OCI-LY1 (cell line): Measurements from ENCODE around the gene PIK3R1.

Experiments
- H2AFZ ChIP-seq: fragments of 200-600 bp; sonication (generic), shearing (Covaris generic); 2 replicates; pipeline ENCODE4 v1.6.0; 2014; ENCODE audit warnings: antibody characterized with exemption, mild to moderate bottlenecking, low read length
- H3F3A ChIP-seq: fragments of 200-600 bp; sonication (generic), shearing (Covaris generic); 2 replicates; pipeline ENCODE4 v1.6.0; 2014; ENCODE audit warnings: mild to moderate bottlenecking, antibody characterized with exemption, low read length, moderate library complexity; ENCODE audit not compliant: insufficient read depth
- H3K27ac ChIP-seq: fragments of 200-600 bp; sonication (generic); 2 replicates; pipeline ENCODE4 v1.5.1; 2014; ENCODE audit warnings: low read length, mixed run types, mild to moderate bottlenecking, low read depth; ENCODE audit not compliant: poor library complexity, severe bottlenecking
- H3K27me3 ChIP-seq: fragments of 200-600 bp; sonication (generic); 2 replicates; pipeline ENCODE4 v1.6.0; 2014; ENCODE audit warnings: antibody characterized with exemption, mild to moderate bottlenecking, low read length, moderate library complexity; ENCODE audit not compliant: insufficient read depth
- H3K36me3 ChIP-seq: fragments of 200-600 bp; sonication (generic); 2 replicates; pipeline ENCODE4 v1.6.1; 2014; ENCODE audit warnings: mild to moderate bottlenecking, antibody characterized with exemption, low read length, moderate library complexity, mixed read lengths; ENCODE audit not compliant: insufficient read depth
- H3K4me1 ChIP-seq: fragments of 200-600 bp; sonication (generic); 2 replicates; pipeline ENCODE4 v1.5.1; 2014; ENCODE audit warnings: mild to moderate bottlenecking, low read length, moderate library complexity; ENCODE audit not compliant: insufficient read depth, severe bottlenecking
- H3K4me2 ChIP-seq: fragments of 200-600 bp; sonication (generic), shearing (Covaris generic); 2 replicates; pipeline ENCODE4 v1.6.1; 2014; ENCODE audit warnings: low read length
- H3K4me3 ChIP-seq: fragments of 200-600 bp; sonication (generic); 2 replicates; pipeline ENCODE4 v1.5.1; 2014; ENCODE audit warnings: low read length, low read depth, mild to moderate bottlenecking, mixed read lengths; ENCODE audit not compliant: poor library complexity, severe bottlenecking
- H3K79me2 ChIP-seq: fragments of 200-600 bp; shearing (Covaris generic); 2 replicates; pipeline ENCODE4 v1.6.1; 2016; ENCODE audit warnings: mixed run types, low read length, mixed read lengths; ENCODE audit not compliant: insufficient read depth
- H3K9ac ChIP-seq: fragments of 200-600 bp; sonication (generic), shearing (Covaris generic); 2 replicates; pipeline ENCODE4 v1.6.1; 2014; ENCODE audit warnings: mild to moderate bottlenecking, low read length, mixed read lengths
- H3K9me2 ChIP-seq: fragments of 200-600 bp; sonication (generic), shearing (Covaris generic); 2 replicates; pipeline ENCODE4 v1.6.1; 2014; ENCODE audit warnings: low read depth, mild to moderate bottlenecking, low read length, mixed read lengths
- H3K9me3 ChIP-seq: fragments of 200-600 bp; shearing (Covaris generic); 2 replicates; pipeline ENCODE4 v1.6.1; 2014; ENCODE audit warnings: low read length, mixed read lengths
- H4K20me1 ChIP-seq: fragments of 200-600 bp; sonication (generic), shearing (Covaris generic); 2 replicates; pipeline ENCODE4 v1.6.0; 2016; ENCODE audit warnings: mild to moderate bottlenecking, low read length; ENCODE audit not compliant: insufficient read depth
- CTCF ChIP-seq: fragments of 200-600 bp; sonication (generic), shearing (Covaris generic); IDR thresholded peaks from 2 replicates; pipeline ENCODE4 v1.5.1; 2017; ENCODE audit warnings: mild to moderate bottlenecking, antibody characterized with exemption, low read length, moderate library complexity, mixed read lengths
- EZH2 ChIP-seq: fragments of 200-600 bp; sonication (generic), shearing (Covaris generic); IDR thresholded peaks from 2 replicates; pipeline ENCODE4 v1.8.0; 2017; ENCODE audit warnings: borderline replicate concordance, mixed run types, mild to moderate bottlenecking, antibody characterized with exemption, low read length, moderate library complexity, mixed read lengths

Gene PIK3R1

DNA sequence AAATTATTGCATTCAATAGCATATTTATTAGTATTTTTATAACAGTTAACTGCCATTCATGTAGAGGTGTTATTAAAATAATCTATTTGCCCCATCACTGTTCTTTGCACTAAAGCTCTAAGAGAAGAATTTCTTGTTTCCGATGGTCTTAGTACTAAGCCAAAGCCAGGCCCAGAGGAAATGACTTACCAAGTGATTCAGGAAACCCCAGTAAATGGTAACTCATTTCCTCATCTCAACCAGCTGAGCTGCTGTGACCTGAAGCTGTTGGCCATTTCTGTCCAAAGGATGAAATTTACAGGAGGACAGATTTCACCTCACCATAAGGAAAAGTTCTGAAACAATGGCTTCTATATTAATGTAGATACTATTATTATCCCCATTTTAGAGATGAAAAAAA, 117.0 kb downstream of the PIK3R1 start:
- H3K27me3 ChIP-seq: no peaks in the 10 kb centered on the region
- no peaks in the 10 kb centered on the region for H3K36me3 ChIP-seq
- no peak overlapping the region for H3K4me3 ChIP-seq
- no peak overlapping the region for H2AFZ ChIP-seq
- H3K9me2 ChIP-seq: no peaks in the 10 kb centered on the region
- H3K79me2 ChIP-seq: no peaks in the 10 kb centered on the region
- no peak overlapping the region for H3K27ac ChIP-seq
- no peaks in the 10 kb centered on the region for H4K20me1 ChIP-seq
- no peak overlapping the region for H3K4me2 ChIP-seq
- H3K9ac ChIP-seq: no peak overlapping the region
- H3K9me3 ChIP-seq: no peaks in the 10 kb centered on the region
- H3F3A ChIP-seq: no peaks in the 10 kb centered on the region
- no peaks in the 10 kb centered on the region for H3K4me1 ChIP-seq
- TF ChIP-seq EZH2: no peak

DNA sequence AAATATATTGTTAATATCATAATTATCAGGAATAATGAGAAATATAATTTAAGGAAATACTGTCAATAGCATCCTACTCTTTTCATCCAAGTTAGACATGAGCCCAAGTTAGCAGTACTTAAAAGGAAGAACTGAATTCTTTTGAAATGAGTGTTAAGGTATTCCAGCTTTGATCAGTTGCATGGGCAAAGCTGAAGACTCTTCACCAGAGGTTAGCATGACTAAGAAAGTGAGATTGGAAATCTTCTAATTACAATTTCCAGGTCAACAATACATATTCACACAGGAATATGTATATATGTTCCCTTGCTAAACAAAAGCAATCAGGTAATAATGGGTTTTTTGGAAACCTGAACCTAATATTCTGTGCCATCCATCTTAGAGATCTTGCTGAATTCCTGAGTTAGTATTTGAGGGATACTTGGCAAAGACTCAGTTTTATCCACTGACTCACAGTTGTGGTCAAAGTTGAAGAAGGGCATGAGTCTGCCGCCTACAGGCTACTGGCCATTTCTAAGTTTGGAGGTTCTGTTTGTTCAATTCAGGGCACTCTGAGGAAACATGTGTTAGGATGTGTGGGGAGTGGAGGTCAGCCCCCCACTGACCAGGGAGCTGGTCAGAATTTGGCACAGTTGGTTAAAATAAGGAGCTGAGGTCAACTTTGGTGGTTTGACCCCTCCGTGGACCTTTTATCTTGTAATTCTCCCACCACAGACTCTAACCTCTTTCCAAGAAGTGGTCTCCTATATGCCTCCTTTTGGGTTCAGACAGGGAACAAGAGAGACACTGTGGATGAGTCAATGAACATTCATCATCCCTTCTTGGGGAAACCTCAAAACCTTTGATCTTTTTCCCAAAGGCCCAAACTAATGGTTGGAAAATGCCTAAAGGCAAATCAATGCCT, 118.3 kb downstream of the PIK3R1 start:
- Histone ChIP-seq H3K9ac (no peak overlapping the region), H3K4me3 (no peak overlapping the region), H3K9me2 (no peaks in the 10 kb centered on the region), H4K20me1 (no peaks in the 10 kb centered on the region), H3K9me3 (no peaks in the 10 kb centered on the region), H3K36me3 (no peaks in the 10 kb centered on the region), H2AFZ (no peak overlapping the region), H3K79me2 (no peaks in the 10 kb centered on the region), H3K4me2 (no peak overlapping the region), H3K4me1 (no peaks in the 10 kb centered on the region), H3K27ac (no peak overlapping the region), H3K27me3 (no peaks in the 10 kb centered on the region), H3F3A (no peaks in the 10 kb centered on the region)
- TF ChIP-seq CTCF (no peak), EZH2 (no peak)

GRCh38 chr5:68334553-68334886, 119.0 kb downstream of the PIK3R1 start:
- no peak overlapping the region for H3K27ac ChIP-seq
- H3K4me1 ChIP-seq: no peaks in the 10 kb centered on the region
- TF ChIP-seq EZH2 (no peak), CTCF (no peak)
- H3K27me3 ChIP-seq: no peaks in the 10 kb centered on the region
- no peaks in the 10 kb centered on the region for H4K20me1 ChIP-seq
- H3K79me2 ChIP-seq: no peaks in the 10 kb centered on the region
- no peaks in the 10 kb centered on the region for H3K36me3 ChIP-seq
- no peaks in the 10 kb centered on the region for H3K9me2 ChIP-seq
- H3K9me3 ChIP-seq: no peaks in the 10 kb centered on the region
- H3F3A ChIP-seq: no peaks in the 10 kb centered on the region
- H2AFZ ChIP-seq: no peak overlapping the region
- H3K9ac ChIP-seq: no peak overlapping the region
- no peak overlapping the region for H3K4me2 ChIP-seq
- no peak overlapping the region for H3K4me3 ChIP-seq

DNA sequence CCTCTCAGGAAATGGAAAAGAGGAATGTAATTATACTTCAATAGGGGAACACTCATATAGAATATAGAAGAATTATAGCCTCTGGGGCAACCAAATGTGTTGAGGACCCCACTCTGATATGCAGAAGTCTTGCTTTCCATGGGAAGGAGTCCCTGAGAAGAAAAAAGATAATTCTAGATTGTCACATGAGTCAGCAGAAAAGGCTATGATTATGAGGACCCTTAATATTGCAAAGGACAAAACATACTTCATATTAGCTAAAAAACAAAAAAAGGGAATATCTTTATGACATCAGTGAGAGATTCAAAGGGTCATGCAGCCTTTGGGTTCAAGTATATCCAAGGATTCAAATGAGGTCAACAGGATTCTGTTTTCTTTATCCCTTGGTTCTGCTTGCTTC, 119.5 kb downstream of the PIK3R1 start:
- Histone ChIP-seq H3K27me3 (no peaks in the 10 kb centered on the region), H4K20me1 (no peaks in the 10 kb centered on the region), H3K36me3 (no peaks in the 10 kb centered on the region), H3K4me1 (no peaks in the 10 kb centered on the region), H3K4me3 (no peak overlapping the region), H2AFZ (no peak overlapping the region), H3K9me3 (no peaks in the 10 kb centered on the region), H3F3A (no peaks in the 10 kb centered on the region), H3K79me2 (no peaks in the 10 kb centered on the region), H3K9ac (no peak overlapping the region), H3K27ac (no peak overlapping the region), H3K4me2 (no peak overlapping the region), H3K9me2 (no peaks in the 10 kb centered on the region)
- TF ChIP-seq CTCF (no peak), EZH2 (no peak)
